ENCODE results near the gene PRKD2.
"Not testable (repeated sequence)": the region's sequence is repeated elsewhere in the genome, so short reads cannot be mapped to it uniquely, and the experiment has no call there.

PRKD2 gene

GRCh38 chr19:46712768-46713338 lies 4.1 kb downstream of the PRKD2 start:
- not testable (repeated sequence) for DNase-seq

- no peak for DNase-seq
Measured at GRCh38 chr19:46710687-46711086, 6.2 kb downstream of the PRKD2 start.

- peak in 35 of 51 donors; percentile 5 to 75 (median 34) for DNase-seq
Measured at GRCh38 chr19:46704379-46705076, 12.4 kb downstream of the PRKD2 start.

GRCh38 chr19:46700704-46701103 lies 16.2 kb downstream of the PRKD2 start:
- no peak for DNase-seq

- no peak for DNase-seq
Measured at GRCh38 chr19:46698395-46699321, 18.3 kb downstream of the PRKD2 start.

- peak in 34 of 51 donors; percentile 3 to 75 (median 28) for DNase-seq
Measured at GRCh38 chr19:46697204-46697960, 19.5 kb downstream of the PRKD2 start.

- DNase-seq: no peak
Measured at GRCh38 chr19:46696866-46697203, 20.1 kb downstream of the PRKD2 start.

- DNase-seq: no peak
Measured at GRCh38 chr19:46696052-46696451, 20.9 kb downstream of the PRKD2 start.

GRCh38 chr19:46693760-46694159 lies 23.2 kb downstream of the PRKD2 start:
- DNase-seq: no peak

GRCh38 chr19:46692918-46693722 lies 23.8 kb downstream of the PRKD2 start:
- DNase-seq: no peak

GRCh38 chr19:46691948-46692347 lies 25.0 kb downstream of the PRKD2 start:
- no peak for DNase-seq

GRCh38 chr19:46691104-46691503 lies 25.8 kb downstream of the PRKD2 start:
- DNase-seq: no peak

GRCh38 chr19:46689358-46689757 lies 27.6 kb downstream of the PRKD2 start:
- DNase-seq: no peak

GRCh38 chr19:46687438-46688145 lies 29.3 kb downstream of the PRKD2 start:
- DNase-seq: no peak

GRCh38 chr19:46685189-46685588 lies 31.7 kb downstream of the PRKD2 start:
- no peak for DNase-seq

- no peak for DNase-seq
Measured at GRCh38 chr19:46678110-46678732, 38.7 kb downstream of the PRKD2 start.

- DNase-seq: peak in 7 of 51 donors; percentile 3 to 35 (median 8)
Measured at GRCh38 chr19:46674416-46675178, 42.3 kb downstream of the PRKD2 start.

- no peak for DNase-seq
Measured at GRCh38 chr19:46670813-46671212, 46.1 kb downstream of the PRKD2 start.

- DNase-seq: no peak
Measured at GRCh38 chr19:46668662-46669061, 48.3 kb downstream of the PRKD2 start.

Data from hypothalamus (tissue), 51 donors.